DMS153 treated with DMSO at 0.1 percent for 48 hours (cell line): ENCODE results near the gene DBN1.
A peak's percentile ranks its signal among the peaks of the same experiment; 100 is the strongest.

Experiments used
- DNase-seq: peaks from one replicate; lab custom pipeline; 2025; ENCODE audit not compliant: unreplicated experiment; lab: John Stamatoyannopoulos, UW

DBN1 gene

DNA sequence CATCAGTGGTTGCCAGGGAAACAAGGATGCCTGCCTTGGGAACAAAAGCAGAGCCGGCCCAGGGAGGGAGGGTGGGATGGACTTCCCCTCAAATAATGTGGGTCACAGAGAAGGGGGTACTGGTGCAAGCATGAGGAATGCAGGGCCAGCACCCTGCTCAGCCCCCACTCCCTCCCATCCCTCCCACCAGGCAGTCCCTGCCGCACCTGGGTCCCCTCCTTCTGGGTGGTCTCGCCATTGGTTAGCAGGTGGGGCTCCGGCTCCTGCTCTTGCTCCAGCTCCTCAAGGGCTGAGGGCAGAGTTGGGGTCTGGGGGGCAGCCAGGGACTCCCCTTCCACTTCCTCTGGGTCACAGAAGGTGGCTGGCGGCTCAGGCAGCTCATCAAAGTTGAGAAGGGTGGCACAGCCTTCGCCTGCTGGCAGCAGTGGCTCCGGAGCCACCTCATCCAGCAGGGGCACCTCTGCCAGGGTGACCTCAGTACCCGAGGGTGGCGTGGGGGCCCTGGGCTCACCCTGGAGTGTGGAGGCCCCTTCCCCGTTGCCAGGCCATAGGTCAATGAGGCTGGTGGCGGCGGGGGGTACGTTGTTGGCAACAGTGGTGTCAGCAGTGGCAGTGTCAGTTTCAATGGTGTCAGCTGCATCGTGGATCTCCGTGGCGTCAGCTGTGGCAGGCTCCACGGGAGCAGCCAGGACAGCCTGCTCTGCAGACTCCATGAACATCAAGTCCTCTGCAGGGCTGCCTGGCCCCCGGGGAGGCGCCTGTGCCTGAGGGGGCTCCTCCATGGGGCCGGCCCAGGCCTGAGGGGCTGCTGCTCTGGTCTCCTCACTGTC lies 15.4 kb downstream of the DBN1 start:
- DNase-seq, result no peak

GRCh38 chr5:177456976-177457851 lies 16.2 kb downstream of the DBN1 start:
- DNase-seq, result peak; percentile 17

- no peak for DNase-seq
These were observed 16.9 kb downstream of the DBN1 start for GRCh38 chr5:177456591-177456964.

DNA sequence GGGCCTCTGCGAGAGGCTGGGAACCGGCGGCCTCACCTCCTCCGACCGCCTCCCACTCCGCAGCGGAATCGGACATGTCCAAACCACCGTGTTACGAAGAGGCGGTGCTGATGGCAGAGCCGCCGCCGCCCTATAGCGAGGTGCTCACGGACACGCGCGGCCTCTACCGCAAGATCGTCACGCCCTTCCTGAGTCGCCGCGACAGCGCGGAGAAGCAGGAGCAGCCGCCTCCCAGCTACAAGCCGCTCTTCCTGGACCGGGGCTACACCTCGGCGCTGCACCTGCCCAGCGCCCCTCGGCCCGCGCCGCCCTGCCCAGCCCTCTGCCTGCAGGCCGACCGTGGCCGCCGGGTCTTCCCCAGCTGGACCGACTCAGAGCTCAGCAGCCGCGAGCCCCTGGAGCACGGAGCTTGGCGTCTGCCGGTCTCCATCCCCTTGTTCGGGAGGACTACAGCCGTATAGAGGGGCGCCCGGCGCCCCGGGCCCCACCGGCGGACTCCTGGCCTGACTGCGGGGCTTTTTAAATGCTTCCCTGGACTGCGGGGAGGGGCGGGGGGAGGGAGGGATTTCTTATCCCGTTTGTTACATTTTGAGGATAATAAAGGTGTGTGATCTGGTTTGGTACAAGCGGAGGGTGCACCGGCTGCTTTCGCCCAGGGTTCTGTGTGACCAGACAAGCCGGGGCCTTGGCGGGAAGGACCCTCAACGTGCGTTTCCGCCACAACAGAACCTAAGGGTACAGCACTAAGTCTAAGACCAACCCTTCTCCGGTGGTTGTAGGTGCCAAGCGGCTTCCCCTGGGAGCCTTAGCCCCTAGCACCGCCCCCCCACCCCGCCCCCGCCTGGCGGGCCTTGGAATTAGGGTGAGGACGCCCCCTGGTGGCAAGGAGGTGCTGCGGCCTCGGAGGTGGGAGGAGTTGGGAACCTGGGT lies 17.5 kb downstream of the DBN1 start:
- DNase-seq, result peak; percentile 51

GRCh38 chr5:177455036-177455660 lies 18.3 kb downstream of the DBN1 start:
- DNase-seq, result peak; percentile 46

DNA sequence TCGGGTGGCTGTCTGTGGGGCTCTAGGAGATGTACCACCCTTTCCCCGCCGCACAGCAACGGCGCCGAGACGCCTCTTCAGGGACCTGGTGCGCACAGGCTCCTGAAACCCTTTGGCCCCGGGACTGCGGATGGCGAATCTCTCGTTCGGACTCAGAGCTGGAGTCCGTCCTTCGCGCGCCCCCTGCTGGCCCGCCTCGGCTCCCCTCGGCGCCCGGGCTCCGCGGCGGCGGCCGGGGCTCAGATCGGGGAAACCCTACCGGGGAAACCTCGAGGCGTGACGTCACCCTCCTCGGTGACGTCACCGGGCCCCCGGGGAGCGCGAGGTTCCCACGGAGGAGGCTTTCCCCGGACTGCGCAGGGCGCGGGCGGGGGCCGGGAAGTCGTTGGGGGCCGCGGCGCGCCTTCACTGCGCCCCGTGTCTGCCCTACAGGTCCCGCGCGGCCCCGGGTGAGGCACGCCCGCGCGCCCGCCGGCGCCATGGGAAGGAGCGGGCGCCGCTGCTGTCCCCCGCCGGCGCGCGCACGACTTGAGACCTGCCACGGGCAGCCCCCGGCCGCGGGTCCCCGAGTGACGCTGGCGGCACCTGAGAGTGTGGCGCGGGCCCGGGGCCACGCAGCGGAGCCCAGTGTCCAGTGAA lies 18.9 kb downstream of the DBN1 start:
- peak; percentile 53 for DNase-seq

DNA sequence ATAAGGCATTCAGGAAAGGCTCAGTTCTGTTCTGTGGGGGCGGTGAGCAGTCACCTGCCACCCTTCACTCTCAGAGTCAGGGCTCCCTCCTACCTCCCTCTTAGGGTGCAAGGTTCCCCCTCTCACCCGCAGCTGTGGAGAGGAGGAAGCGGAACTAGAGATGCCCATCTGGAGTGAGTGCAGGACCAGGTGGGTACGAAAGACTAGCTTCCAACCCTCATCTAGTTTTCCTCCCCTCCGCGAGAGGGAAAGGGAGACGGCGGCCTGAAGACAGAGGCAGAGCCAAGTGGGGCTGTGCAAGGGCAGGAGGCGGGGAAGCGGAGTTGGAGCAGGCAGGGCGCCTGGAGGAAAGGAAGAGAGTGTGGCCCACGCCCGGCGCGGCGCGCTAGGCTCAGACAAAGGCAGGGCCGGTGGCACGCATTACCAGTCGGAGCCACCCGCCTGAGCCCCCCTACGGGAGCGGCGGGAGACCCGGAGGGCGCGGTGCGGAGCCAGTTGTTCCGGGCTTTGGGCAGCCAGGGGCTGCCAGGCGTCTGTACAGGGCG lies 19.5 kb downstream of the DBN1 start:
- DNase-seq, result no peak

DNA sequence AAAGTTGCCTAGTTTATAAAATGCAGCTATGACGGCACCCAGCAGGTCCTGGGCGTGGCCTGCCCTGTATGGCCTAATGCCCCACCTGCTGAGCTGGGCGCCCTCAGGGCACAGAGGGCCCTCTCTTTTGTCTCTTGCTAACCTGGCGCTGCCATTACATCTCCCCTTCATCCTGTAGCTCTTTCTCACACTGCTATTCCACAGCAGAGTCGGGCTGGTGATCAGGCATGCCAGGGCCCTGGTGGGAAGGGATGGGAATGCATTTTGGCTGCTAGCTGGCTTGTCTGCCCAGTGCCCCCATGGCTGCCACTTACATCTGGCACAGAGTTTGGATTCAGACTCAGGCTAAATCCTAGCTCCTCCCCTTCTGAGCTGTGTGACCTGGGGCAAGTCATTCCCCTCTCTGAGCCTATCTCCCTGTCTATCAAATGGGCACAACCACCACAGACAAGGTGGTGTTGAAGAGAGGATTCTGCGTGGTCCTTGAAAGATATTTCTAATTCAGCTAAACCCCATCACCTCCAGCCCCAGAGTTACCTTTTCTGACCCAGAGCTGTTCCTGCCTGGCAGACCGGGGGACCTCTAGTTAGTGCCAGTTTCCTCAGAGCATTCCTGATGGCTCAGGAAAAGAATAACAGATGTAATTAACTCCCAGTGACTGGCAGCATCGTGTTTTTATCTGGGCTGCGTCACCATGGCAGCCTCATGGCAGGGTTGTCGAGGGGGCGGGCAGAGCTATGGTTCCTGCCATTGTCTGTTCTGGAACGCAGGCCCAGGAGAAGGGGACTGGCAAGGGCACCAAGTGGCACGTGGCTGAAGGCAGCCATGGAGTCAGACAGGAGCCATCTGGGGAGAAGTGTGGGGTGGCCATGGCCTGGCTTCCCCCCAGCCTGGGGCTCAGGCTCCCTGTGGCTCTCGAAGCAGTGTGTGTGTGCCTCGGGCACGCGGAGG lies 20.5 kb downstream of the DBN1 start:
- no peak for DNase-seq

DNA sequence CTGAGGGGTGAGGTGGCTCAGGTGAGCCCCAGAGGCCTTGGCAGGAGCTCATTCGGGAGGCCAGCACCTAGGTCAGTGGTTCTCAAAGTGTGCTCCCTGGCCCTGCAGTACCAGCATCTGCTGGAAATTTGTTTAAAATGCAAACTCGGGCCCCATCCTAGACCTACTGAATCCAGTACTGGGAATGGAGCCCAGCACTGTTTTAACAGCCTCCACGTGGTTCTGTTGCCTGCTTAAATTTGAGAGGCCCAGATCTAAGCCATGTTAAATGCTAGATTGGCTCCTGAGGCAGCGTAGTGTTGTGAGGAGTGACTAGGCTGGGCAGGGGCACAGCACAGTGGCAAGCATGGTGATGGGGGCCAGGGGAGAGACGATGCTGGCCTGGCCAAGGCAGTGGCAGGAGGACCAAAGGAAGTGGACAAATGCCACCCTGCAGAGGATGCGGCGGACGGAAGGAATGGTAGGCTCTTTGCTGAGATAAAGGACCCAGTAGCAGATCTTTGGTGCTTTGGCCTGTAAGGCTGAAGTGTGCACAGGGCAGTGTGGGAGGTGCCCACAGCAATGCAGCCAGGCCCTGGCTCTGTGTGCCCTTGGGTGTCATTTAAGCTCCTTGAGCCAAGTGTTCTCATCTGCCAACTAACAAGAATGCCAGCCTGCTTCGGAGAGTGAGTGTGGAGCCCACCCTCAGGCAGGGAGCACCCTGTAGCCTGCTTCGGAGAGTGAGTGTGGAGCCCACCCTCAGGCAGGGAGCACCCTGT lies 22.6 kb downstream of the DBN1 start:
- no peak for DNase-seq

DNA sequence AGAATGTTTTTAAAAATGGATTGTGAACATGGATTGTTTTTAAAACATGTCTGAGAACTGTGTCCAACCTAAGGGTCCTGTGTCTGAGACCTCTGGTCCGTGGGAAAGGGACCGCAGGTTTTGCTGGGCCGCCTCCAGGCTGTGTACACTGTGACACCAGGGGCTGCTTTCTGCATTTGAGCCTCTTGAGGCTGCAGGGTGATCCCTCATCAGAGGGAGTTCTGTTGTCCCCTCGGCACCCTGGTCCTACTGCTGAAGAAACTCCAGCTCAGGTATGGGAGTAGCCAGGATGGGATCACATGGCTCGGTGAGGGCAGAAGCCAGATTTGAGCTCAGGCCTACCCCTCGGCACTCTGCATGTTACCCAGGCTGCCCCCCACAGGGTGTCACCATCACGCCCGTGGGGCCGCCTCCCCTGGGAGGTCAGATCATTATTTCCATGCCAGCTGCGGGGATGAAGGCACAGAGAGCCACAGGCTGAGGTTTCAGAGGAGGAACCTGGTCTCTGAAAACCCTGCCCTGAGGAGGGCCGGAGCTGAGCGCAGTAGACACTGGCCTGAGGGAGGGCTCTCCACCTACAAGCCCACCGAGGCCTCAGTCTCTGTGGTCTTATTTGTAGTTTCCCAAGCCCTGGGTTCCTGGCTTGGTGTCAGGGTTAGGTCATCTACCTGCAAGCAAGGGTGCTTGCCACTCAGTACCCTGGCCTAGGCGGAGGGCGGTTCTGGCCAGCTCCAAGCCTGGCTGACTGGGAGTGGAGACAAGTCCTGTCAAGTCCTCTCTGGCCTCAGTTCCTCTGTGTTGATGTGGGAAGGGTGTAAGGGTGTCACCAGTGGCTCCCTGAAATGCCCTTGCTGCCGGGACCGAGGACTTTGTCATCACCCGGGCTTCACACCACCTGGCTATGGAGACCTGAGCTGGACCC lies 24.0 kb downstream of the DBN1 start:
- no peak for DNase-seq

- DNase-seq, result no peak
These were observed 25.0 kb downstream of the DBN1 start for GRCh38 chr5:177448244-177448950.

DNA sequence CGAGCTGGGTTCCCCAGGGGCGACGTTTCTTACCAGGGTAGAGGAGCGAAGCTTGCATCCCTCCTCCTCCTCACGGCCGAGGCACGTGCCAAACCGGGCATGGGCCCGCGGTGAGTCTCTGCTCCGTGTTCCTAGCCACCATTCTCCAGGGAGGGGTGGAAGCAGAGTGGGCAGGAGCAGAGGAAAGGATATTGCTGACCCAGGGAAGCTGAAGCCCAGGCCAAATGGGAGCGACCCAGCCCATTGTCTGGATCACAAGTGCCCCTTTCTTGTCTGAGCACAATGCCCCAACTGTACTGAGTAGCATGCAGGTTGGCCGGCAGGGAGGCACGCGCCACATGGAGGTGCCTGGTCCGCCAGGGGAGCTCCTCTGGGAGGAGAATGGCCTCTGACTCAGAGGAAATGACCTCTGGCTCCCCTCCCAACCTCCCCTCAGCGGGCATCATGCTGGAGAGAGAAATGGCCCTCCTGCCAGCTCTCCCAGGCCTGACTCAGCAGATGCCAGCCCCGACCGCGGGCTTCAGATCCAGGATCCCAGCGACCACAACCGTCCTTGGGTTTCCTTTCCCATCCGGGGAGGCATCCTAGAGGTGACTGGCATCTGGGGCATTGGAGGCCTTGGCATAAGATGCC lies 25.7 kb downstream of the DBN1 start:
- DNase-seq, result peak; percentile 4

- DNase-seq, result peak; percentile 1
These were observed 26.3 kb downstream of the DBN1 start for GRCh38 chr5:177447066-177447610.

- peak; percentile 6 for DNase-seq
These were observed 27.0 kb downstream of the DBN1 start, which contains the start of gene PRR7 for GRCh38 chr5:177446200-177447065. Gene PRR7 (plus strand): TSS chr5:177446814. CDS start chr5:177455068, 8,254 bp downstream.

GRCh38 chr5:177445917-177446199 lies 27.6 kb downstream of the DBN1 start:
- DNase-seq, result no peak
